ENCODE measurements around the gene GAGE10. TPM values are rescaled to one million over a fixed set of nuclear protein-coding genes. Genes with fewer than 3 reads are reported as not detected.

GAGE10 gene
- total and polyA plus RNA-seq, 2 donors (not counting 3 experiments of a cell fraction or from before 2014, with no cell fraction given), result not detected

DNA sequence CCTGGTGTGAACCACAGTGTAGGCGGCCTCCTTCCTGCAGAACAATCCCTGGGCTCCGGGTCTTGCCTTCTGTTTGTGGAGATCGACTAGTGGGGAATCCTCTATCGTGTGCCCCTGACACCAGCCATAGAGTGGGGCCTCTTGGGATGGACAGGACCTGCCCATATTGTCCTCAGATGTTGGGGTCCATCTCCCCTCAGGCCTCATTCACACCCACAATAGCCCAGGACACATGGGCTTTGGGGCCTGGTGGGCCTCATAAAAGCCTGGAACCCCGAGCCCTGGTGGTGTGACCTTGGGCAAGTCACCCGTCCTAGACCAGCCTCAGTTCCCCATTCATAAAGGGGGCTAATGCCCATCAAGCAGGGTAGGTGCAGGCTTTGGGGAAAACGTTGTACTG, 13.2 kb upstream of the GAGE10 start:
- ChIA-PET POLR2A (no interaction called here), CTCF (no interaction called here)
- Histone ChIP-seq H3K9me1 (replicated peaks; ENCODE audit: control insufficient read depth, extremely low read depth, insufficient read depth, low read length) (no peaks in the 10 kb centered on the region), H3K4me3 (replicated peaks in 1 of 3; ENCODE audit: insufficient read depth in 1 of 3, low read depth in 1 of 3, low read length in 3 of 3) (no peak overlapping the region), H3K9ac (replicated peaks; ENCODE audit: extremely low read depth, insufficient read depth, low read length) (no peak overlapping the region), H3K27ac (ENCODE audit: insufficient read depth, low read depth, low read length) (no peak overlapping the region), H4K20me1 (replicated peaks; ENCODE audit: control insufficient read depth, extremely low read depth, insufficient read depth, low read length) (no peaks in the 10 kb centered on the region), H3K27me3 (ENCODE audit: control insufficient read depth in 2 of 2, insufficient read depth in 2 of 2, low read length in 2 of 2) (no peaks in the 10 kb centered on the region), H3K9me3 (replicated peaks; ENCODE audit: control insufficient read depth, insufficient read depth, low read length) (no peaks in the 10 kb centered on the region), H3K4me1 (ENCODE audit: control insufficient read depth, extremely low read depth, insufficient read depth, low read length) (no peaks in the 10 kb centered on the region), H3K79me2 (ENCODE audit: control insufficient read depth, insufficient read depth, low read length) (no peaks in the 10 kb centered on the region), H3K36me3 (ENCODE audit: control insufficient read depth in 2 of 2, extremely low read depth in 1 of 2, insufficient read depth in 2 of 2, low read length in 2 of 2) (no peaks in the 10 kb centered on the region), H2AFZ (ENCODE audit: low read depth, low read length) (no peak overlapping the region), H3K4me2 (ENCODE audit: insufficient read depth, low read length) (no peak overlapping the region)
- BruUV-seq (replicated peaks), result no TSS peak
- FAIRE-seq, result no peak
- intact Hi-C loops (cut with micrococcal nuclease), result loop anchor here (5.0 kb wide), 1 partner anchor 547 kb away; no protein-coding TSS in a partner anchor
- no peak for TF ChIP-seq FOS (IDR thresholded peaks at IDR 0.05; ENCODE audit: borderline replicate concordance, insufficient read depth, low read length)
- no peak for TF ChIP-seq MYC (IDR thresholded peaks at IDR 0.05; ENCODE audit: low read depth, low read length)
- no peak for TF ChIP-seq JUN (IDR thresholded peaks at IDR 0.05; ENCODE audit: borderline replicate concordance, insufficient read depth, insufficient read length, low read depth)
- no peak for TF ChIP-seq POLR2A (IDR thresholded peaks at IDR 0.05; ENCODE audit: low read depth, low read length)
- TF ChIP-seq POLR2AphosphoS5 (IDR thresholded peaks at IDR 0.05; ENCODE audit: insufficient read depth, low read depth, low read length), result no peak
- TF ChIP-seq, protein P1, sequence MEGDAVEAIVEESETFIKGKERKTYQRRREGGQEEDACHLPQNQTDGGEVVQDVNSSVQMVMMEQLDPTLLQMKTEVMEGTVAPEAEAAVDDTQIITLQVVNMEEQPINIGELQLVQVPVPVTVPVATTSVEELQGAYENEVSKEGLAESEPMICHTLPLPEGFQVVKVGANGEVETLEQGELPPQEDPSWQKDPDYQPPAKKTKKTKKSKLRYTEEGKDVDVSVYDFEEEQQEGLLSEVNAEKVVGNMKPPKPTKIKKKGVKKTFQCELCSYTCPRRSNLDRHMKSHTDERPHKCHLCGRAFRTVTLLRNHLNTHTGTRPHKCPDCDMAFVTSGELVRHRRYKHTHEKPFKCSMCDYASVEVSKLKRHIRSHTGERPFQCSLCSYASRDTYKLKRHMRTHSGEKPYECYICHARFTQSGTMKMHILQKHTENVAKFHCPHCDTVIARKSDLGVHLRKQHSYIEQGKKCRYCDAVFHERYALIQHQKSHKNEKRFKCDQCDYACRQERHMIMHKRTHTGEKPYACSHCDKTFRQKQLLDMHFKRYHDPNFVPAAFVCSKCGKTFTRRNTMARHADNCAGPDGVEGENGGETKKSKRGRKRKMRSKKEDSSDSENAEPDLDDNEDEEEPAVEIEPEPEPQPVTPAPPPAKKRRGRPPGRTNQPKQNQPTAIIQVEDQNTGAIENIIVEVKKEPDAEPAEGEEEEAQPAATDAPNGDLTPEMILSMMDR (IDR thresholded peaks at IDR 0.05; ENCODE audit: extremely low read depth in 1 of 2, insufficient read depth in 1 of 2, low read depth in 1 of 2, low read length in 2 of 2), result no peak
- TF ChIP-seq, protein P2, sequence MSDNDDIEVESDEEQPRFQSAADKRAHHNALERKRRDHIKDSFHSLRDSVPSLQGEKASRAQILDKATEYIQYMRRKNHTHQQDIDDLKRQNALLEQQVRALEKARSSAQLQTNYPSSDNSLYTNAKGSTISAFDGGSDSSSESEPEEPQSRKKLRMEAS (IDR thresholded peaks at IDR 0.05; ENCODE audit: insufficient read depth, insufficient read length), result no peak
- DNase-seq (ENCODE audit: low read depth, low spot score), result no peak
- dilution Hi-C loops (cut with MboI; ENCODE audit: extremely low pct_ligation_motif_present, low sequenced_read_pairs), result no loop called here
